PC-9 (cell line): ENCODE results near the gene PATJ. TPM values are rescaled to one million over a fixed set of nuclear protein-coding genes. Genes with fewer than 3 reads are reported as not detected.

Experiments used
- BruUV-seq: library from RNA; stranded (reverse); fragments of 400-500 nt; replicated peaks from 2 replicates; lab custom pipeline; 2021; lab: Mats Ljungman, UMichigan
- CTCF ChIA-PET: fragments of 300-600 bp; sonication (Branson Sonifier 250); formaldehyde crosslinking; loops from one replicate; lab custom pipeline; 2022; ENCODE audit warnings: antibody characterized with exemption; lab: Charles Lee
- POLR2A ChIA-PET: fragments of 300-600 bp; sonication (Branson Sonifier 250); formaldehyde crosslinking; loops from one replicate; lab custom pipeline; 2022; ENCODE audit warnings: antibody characterized with exemption; ENCODE audit not compliant: unreplicated experiment; lab: Charles Lee
- DNase-seq, 2 experiments: peaks; one replicate each; pipeline versions ENCODE4 v3.0.0 to v3.0.0-alpha.2; 2015 to 2022; ENCODE audit warnings: mixed read lengths in 1 of 2
- H2AFZ ChIP-seq: fragments of 200-600 bp; sonication (generic); 2 replicates; pipeline ENCODE4 v1.8.1; 2017; ENCODE audit warnings: antibody characterized with exemption
- H3F3A ChIP-seq: fragments of 200-600 bp; sonication (generic); 2 replicates; pipeline ENCODE4 v1.8.1; 2017; ENCODE audit warnings: antibody characterized with exemption, mild to moderate bottlenecking, low read depth; ENCODE audit not compliant: insufficient read depth
- H3K27ac ChIP-seq: fragments of 200-600 bp; sonication (generic); 2 replicates; pipeline ENCODE4 v1.6.1; 2016; ENCODE audit warnings: mixed run types
- H3K27me3 ChIP-seq: fragments of 200-600 bp; sonication (generic); 2 replicates; pipeline ENCODE4 v1.6.1; 2016; ENCODE audit warnings: low read depth, mixed run types; ENCODE audit not compliant: insufficient read depth
- H3K36me3 ChIP-seq: fragments of 200-600 bp; sonication (generic); 2 replicates; pipeline ENCODE4 v1.6.1; 2016; ENCODE audit warnings: low read depth, mixed run types
- H3K4me1 ChIP-seq: fragments of 200-600 bp; sonication (generic); replicated peaks from 2 replicates; pipeline ENCODE4 v1.6.1; 2016; ENCODE audit warnings: mixed run types; ENCODE audit not compliant: insufficient read depth
- H3K4me2 ChIP-seq: fragments of 200-600 bp; sonication (generic); 2 replicates; pipeline ENCODE4 v1.6.1; 2017; ENCODE audit warnings: mixed run types
- H3K4me3 ChIP-seq: fragments of 200-600 bp; sonication (generic); 2 replicates; pipeline ENCODE4 v1.6.1; 2016; ENCODE audit warnings: mixed run types
- H3K79me2 ChIP-seq: fragments of 200-600 bp; sonication (generic); 2 replicates; pipeline ENCODE4 v1.6.1; 2017; ENCODE audit warnings: low read depth, mixed run types
- H3K9me2 ChIP-seq: fragments of 200-600 bp; sonication (generic); 2 replicates; pipeline ENCODE4 v1.8.1; 2017; ENCODE audit warnings: mild to moderate bottlenecking; ENCODE audit not compliant: insufficient read depth
- H3K9me3 ChIP-seq: fragments of 200-600 bp; sonication (generic); 2 replicates; pipeline ENCODE4 v1.8.1; 2016; ENCODE audit warnings: low read depth; ENCODE audit not compliant: insufficient read depth
- H4K20me1 ChIP-seq: fragments of 200-600 bp; sonication (generic); 2 replicates; pipeline ENCODE4 v1.8.1; 2017; ENCODE audit not compliant: insufficient read depth
- EZH2 ChIP-seq: fragments of 200-600 bp; sonication (generic); IDR thresholded peaks from 2 replicates; pipeline ENCODE4 v1.8.0; 2017; ENCODE audit warnings: antibody characterized with exemption, low read depth
- intact Hi-C: fragments of 100-400 bp; cut with micrococcal nuclease; formaldehyde crosslinking; loops from one replicate; pipeline ENCODE4 v1.10.0; 2022; ENCODE audit not compliant: unreplicated experiment
- total RNA-seq: library from RNA; stranded (reverse); gene quantifications from 2 replicates; pipeline ENCODE4 v1.2.3, GENCODE V29; 2021
- TF ChIP-seq, protein P1 (sequence below): fragments of 200-600 bp; sonication (generic); conservative IDR thresholded peaks from 2 replicates; pipeline ENCODE4 v1.6.1; 2017; ENCODE audit warnings: mixed run types, antibody characterized with exemption, mild to moderate bottlenecking, moderate library complexity

The PATJ gene
- total RNA-seq, 1 experiment from 2014 or later: 91.0 TPM

GRCh38 chr1:62012836-62013235 is 270.6 kb downstream of the PATJ start:
- H3K27me3 ChIP-seq: no peaks in the 10 kb centered on the region
- no peaks in the 10 kb centered on the region for H3K9me3 ChIP-seq
- H3K36me3 ChIP-seq: no peaks in the 10 kb centered on the region
- H4K20me1 ChIP-seq: no peaks in the 10 kb centered on the region; the same call in 1 of the 2 replicates
- no peak overlapping the region for H3K27ac ChIP-seq
- H3K79me2 ChIP-seq: no peaks in the 10 kb centered on the region
- BruUV-seq: no TSS peak
- intact Hi-C loops: no loop called here
- TF ChIP-seq, protein P1, sequence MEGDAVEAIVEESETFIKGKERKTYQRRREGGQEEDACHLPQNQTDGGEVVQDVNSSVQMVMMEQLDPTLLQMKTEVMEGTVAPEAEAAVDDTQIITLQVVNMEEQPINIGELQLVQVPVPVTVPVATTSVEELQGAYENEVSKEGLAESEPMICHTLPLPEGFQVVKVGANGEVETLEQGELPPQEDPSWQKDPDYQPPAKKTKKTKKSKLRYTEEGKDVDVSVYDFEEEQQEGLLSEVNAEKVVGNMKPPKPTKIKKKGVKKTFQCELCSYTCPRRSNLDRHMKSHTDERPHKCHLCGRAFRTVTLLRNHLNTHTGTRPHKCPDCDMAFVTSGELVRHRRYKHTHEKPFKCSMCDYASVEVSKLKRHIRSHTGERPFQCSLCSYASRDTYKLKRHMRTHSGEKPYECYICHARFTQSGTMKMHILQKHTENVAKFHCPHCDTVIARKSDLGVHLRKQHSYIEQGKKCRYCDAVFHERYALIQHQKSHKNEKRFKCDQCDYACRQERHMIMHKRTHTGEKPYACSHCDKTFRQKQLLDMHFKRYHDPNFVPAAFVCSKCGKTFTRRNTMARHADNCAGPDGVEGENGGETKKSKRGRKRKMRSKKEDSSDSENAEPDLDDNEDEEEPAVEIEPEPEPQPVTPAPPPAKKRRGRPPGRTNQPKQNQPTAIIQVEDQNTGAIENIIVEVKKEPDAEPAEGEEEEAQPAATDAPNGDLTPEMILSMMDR: no peak
- no peak for TF ChIP-seq EZH2
- ChIA-PET CTCF (no interaction called here), POLR2A (no interaction called here)
- H3K4me1 ChIP-seq: no peaks in the 10 kb centered on the region
- H2AFZ ChIP-seq: no peak overlapping the region
- DNase-seq: no peak
- H3F3A ChIP-seq: no peaks in the 10 kb centered on the region
- no peaks in the 10 kb centered on the region for H3K9me2 ChIP-seq
- H3K4me2 ChIP-seq: no peak overlapping the region
- no peak overlapping the region for H3K4me3 ChIP-seq

GRCh38 chr1:62013264-62013663 is 271.0 kb downstream of the PATJ start:
- TF ChIP-seq, protein P1: no peak
- TF ChIP-seq EZH2: no peak
- Histone ChIP-seq H3K27me3 (no peaks in the 10 kb centered on the region), H3K4me3 (no peak overlapping the region), H3K9me3 (no peaks in the 10 kb centered on the region), H3K9me2 (no peaks in the 10 kb centered on the region), H3K4me1 (no peaks in the 10 kb centered on the region), H3K79me2 (no peaks in the 10 kb centered on the region), H4K20me1 (no peaks in the 10 kb centered on the region; the same call in 1 of the 2 replicates), H2AFZ (no peak overlapping the region), H3K4me2 (no peak overlapping the region), H3K27ac (no peak overlapping the region), H3F3A (no peaks in the 10 kb centered on the region), H3K36me3 (no peaks in the 10 kb centered on the region)
- CTCF ChIA-PET: no interaction called here
- DNase-seq: no peak
- BruUV-seq: no TSS peak
- intact Hi-C loops: no loop called here
- POLR2A ChIA-PET: no interaction called here

- Histone ChIP-seq H3K79me2 (no peaks in the 10 kb centered on the region), H3K27me3 (no peaks in the 10 kb centered on the region), H3K9me3 (no peaks in the 10 kb centered on the region), H3F3A (no peaks in the 10 kb centered on the region), H2AFZ (no peak overlapping the region), H3K4me2 (no peak overlapping the region), H3K27ac (no peak overlapping the region), H3K4me3 (no peak overlapping the region), H3K9me2 (no peaks in the 10 kb centered on the region), H4K20me1 (peaks cover 9% of the 10 kb centered on the region; the same call in 1 of the 2 replicates), H3K4me1 (no peaks in the 10 kb centered on the region), H3K36me3 (peaks cover 7% of the 10 kb centered on the region; the same call in 1 of the 2 replicates)
- ChIA-PET POLR2A (no interaction called here), CTCF (no interaction called here)
- no TSS peak for BruUV-seq
- no peak for DNase-seq
- TF ChIP-seq EZH2: no peak
- TF ChIP-seq, protein P1: no peak
- intact Hi-C loops: no loop called here
Observed at GRCh38 chr1:62022382-62022983, 280.2 kb downstream of the PATJ start.
